Activated T-cell treated with anti-CD3 and anti-CD28 coated beads, Interleukin-2, amount 50 U/mL, for 1 hour (primary cell): Measurements from ENCODE around the gene VPREB1.
A peak's percentile ranks its signal among the peaks of the same experiment; 100 is the strongest.
"Not testable (repeated sequence)": the region's sequence is repeated elsewhere in the genome, so short reads cannot be mapped to it uniquely, and the experiment has no call there.

Experiments
- DNase-seq: peaks from one replicate; pipeline ENCODE4 v3.0.0-alpha.2; 2020

VPREB1 gene

GRCh38 chr22:22214819-22215329, 29.7 kb upstream of the VPREB1 start:
- no peak for DNase-seq

DNA sequence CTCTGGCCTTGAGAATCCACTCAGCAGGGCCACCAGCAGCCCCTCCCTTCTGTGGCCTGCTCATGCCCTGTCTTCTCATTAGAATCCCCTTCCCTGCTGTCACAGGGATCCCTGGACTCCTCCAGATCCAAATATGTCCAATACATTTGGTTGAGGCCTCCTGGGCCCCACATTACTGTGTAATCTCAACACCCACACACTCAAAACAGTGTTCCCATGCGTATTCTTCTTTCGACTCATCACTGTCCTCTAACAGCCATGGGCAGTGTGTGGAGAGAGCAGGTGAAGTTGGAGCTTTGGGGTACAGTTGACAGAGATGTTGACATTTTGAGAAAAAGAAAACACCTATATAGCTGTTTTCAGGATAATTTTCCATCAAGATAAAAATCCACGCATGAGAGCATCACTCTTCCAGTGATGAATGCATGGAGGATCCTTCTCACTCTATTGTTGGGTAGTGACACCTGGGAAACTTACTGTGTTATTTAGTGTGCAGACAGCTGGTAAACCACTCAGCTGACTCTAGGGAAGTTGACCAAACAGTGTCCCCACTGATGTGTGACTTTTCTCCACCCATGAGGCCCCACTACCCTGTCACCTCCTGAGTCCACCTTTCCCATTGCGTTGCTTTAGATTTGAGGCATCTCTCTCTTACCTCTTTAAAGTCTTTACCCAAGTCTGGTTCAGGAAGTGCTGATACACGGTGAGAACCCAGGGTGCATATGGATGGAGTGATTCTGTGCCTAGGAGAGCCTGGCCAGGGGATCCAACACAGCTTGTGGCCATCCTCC, 28.7 kb upstream of the VPREB1 start:
- no peak for DNase-seq

GRCh38 chr22:22216450-22216959, 28.1 kb upstream of the VPREB1 start:
- no peak for DNase-seq

DNA sequence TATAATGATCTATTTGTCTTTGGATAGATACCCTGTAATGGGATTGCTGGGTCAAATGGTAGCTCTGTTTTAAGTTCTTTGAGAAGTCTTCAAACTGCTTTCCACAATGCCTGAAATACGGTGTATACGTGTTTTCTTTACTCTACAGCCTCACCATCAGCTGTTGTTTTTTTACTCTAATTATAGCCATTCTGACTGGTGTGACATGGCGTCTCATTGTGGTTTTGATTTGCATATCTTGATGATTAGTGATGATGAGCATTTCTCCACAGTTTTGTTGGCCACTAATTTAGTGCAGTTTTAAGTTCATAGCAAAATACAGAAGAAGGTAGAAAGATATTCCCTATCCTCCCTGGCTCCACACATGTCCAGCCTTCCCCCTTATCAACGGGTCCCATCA, 26.3 kb upstream of the VPREB1 start:
- no peak for DNase-seq

DNA sequence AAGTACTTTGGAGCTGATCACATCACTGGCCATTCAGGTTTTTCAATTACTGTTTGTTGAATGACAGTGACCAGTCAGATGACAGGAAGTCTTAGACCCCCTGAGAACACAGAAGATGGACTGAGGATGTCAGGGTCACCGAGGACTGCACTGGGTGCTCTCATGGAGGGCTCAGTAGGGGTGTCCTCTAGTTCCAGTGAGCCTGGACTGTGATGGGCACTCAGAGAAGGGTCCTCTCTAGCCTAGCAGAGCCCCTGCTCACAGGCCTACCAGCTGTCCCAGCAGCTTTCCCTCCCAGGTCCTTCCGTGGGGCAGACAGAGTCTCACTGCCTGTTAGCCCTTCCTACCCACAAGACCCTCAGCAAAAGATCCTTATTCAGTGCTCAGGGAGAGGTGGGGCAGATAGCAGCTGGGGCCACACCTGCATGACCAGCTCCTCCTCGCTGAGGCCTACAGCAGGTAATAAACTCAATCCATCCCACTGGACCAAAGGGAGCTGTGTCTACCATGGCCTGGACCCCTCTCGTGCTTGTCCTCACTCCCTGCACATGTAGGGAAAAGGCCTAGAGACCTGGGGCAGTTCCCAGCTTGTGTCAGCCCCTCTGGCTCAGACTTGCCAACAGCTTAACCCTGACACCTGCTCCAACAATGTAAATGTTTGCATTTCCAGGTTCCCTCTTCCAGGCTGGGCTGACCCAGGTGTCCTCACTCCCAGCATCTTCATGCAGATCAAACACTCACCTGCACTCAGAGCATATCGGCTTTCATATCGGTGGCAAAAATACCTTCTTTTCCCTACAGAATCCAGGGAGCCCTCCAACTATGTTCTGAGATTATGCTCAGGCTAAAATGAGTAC, 25.2 kb upstream of the VPREB1 start:
- no peak for DNase-seq

DNA sequence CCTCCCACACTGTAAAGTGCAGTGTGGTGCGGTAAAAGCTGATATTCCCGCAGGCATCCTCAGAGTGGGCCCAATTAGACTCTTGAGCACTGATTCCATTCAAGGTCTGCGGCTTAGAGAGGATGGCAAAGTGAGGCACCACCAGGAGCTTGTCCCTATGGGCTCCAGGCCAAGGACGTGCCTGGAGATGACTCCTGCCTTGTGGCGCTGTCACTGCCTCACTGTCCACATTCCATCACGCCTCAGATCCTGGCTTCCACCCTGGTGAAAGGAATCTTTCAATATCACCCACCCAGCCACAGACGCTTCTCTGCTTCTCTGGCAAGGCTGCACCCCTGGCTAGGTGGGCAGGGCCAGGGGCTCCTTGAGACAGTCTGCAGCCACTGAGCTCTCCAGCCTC, 23.5 kb upstream of the VPREB1 start:
- not testable (repeated sequence) for DNase-seq

DNA sequence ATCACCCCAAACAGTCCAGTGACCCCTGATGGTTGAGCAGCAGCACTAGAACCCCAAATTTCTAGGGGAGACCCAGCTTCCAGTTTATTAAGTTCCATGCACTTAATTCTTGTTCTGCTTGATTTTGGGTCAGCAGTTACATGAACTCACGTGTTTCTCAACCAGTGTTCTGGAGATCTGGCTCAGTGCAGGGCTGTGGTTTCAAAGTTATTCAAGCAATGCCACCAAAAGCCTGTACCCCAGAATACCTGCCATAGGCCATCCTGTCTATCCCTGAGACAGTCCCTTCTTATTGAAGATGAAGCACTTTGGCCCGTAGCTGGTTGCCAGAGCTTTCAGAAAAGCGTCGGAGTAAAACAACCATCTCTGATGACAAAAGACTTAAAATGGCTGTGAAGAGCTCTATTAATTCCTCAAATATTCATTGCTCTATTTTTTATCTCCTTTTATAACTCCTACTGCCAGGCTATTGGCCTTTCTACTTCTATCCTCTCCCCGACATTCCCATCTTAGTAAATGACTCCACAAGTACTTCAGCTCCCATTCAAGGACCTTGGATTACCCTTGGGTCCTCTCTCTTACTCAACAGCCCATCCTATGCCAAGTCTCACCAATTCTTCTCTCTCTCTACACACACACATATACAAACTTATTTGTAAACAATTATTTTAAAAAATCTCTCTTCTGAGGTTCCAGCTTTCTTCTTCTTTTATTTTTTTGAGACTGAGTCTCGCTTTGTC, 18.0 kb upstream of the VPREB1 start:
- DNase-seq: no peak

DNA sequence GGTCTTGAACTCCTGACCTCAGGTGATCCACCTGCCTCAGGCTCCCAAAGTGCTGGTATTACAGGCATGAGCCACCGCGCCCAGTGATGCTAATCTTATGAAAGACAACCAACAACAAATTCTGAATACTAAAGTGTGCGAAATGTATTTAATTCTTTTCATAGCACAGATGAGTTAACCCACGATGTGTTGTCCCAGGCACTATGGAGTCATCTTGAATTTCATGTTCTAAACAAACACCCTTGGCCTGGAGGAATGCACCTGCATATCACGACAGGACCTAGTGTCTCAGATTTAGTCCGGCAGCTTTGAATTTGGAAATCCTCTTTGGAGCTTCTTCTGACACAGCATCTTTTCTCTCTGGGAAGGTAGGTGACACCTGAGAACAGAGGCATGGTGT, 16.2 kb upstream of the VPREB1 start:
- no peak for DNase-seq

DNA sequence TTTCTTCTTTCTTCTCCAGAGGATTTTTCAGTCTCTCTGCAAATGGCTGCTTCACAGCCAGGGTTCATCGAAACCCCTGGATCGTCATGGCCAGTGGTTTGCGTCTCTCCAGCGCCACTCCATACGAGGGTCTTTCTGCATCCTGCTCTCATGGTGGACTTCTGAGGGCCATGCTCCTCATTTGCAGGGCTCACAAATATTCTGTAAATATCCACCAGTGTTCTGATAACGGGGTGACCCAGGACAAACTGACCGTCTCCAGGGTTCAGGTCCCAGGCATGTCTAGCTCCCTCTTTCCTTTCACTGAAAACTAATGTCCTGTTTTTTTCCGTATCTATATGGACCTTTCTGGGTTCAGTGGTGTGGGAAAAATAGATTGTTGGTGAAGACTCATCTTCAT, 15.7 kb upstream of the VPREB1 start:
- no peak for DNase-seq

- DNase-seq: no peak
Measured at GRCh38 chr22:22229683-22230420, 14.7 kb upstream of the VPREB1 start.

DNA sequence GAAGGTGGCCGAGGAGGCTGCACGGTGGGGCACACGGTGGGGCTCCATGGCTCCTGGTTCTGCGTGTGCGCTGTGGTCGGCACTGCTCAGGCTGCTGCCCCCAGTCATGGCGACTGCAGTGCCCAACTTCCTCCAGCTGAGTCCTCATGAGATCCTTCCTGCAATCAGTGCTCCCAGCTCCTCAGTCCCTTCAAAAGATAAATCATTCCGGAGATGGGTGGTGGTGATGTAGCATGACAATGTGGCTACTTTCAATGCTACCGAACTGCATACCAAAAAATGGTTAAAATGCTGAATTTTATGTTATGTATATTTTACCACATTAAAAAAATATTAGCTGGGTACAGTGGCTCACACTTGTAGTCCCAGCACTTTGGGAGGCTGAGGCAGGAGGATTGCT, 14.1 kb upstream of the VPREB1 start:
- DNase-seq: no peak

GRCh38 chr22:22233081-22233480, 11.5 kb upstream of the VPREB1 start:
- DNase-seq: no peak

GRCh38 chr22:22235558-22235957, 9.0 kb upstream of the VPREB1 start:
- DNase-seq: peak; percentile 47

DNA sequence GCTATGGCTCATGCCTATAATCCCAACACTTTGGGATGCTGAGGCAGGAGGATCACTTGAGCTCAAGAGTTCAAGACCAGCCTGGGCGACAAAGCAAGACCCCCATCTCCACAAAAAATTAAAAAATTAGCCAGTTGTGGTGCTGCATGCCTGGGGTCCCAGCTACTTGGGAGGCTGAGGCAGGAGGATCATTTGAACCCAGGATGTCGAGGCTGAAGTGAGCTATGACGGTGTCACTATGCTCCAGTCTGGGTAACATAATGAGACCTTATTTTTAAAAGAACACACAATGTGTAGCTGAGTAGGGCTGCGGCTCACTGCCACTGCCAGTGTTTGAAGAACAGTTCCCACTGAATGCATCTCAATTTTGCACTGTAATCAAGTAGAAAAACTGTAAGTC, 7.1 kb upstream of the VPREB1 start:
- DNase-seq: no peak

GRCh38 chr22:22239311-22239939, 5.2 kb upstream of the VPREB1 start:
- DNase-seq: no peak

DNA sequence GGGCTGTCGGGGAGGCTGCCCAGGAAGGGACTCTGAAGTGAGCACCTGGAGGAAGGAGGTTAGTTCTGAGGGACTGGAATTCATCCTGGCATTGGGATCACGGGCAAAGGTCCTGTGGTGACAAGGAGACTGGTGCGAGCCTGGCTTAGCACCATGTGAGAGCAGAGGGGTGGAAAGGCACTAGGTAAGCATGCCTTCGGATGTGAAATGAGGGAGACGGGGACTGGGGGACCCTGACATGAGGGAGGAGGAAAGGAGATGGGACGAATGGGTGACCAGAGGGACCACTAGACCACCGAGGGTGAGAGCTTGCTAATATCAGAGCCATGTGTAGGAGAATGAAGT, 3.1 kb upstream of the VPREB1 start:
- no peak for DNase-seq

GRCh38 chr22:22242488-22242887, 2.1 kb upstream of the VPREB1 start:
- DNase-seq: no peak

GRCh38 chr22:22243033-22243680, 1.4 kb upstream of the VPREB1 start:
- no peak for DNase-seq

- DNase-seq: no peak
Measured at GRCh38 chr22:22245256-22245909, 797 bp downstream of the VPREB1 start.

GRCh38 chr22:22245935-22246525, 1.4 kb downstream of the VPREB1 start:
- no peak for DNase-seq
